Measurements from ENCODE around the gene PIGV.

PIGV gene

GRCh38 chr1:26745191-26745590, 42.6 kb upstream of the PIGV start:
- TF ChIP-seq CTCF (IDR thresholded peaks at IDR 0.05; ENCODE audit: control insufficient read depth, extremely low read depth, insufficient read depth) = no peak
- DNase-seq (ENCODE audit: low read depth) = no peak
- no peak overlapping the region for H3K4me3 ChIP-seq (ENCODE audit: low read depth, low read length)

GRCh38 chr1:26747048-26747447, 40.7 kb upstream of the PIGV start:
- no peak for TF ChIP-seq CTCF (IDR thresholded peaks at IDR 0.05; ENCODE audit: control insufficient read depth, extremely low read depth, insufficient read depth)
- H3K4me3 ChIP-seq (ENCODE audit: low read depth, low read length) = no peak overlapping the region
- DNase-seq (ENCODE audit: low read depth) = no peak

GRCh38 chr1:26748351-26748750, 39.4 kb upstream of the PIGV start:
- no peak for DNase-seq (ENCODE audit: low read depth)
- no peak for TF ChIP-seq CTCF (IDR thresholded peaks at IDR 0.05; ENCODE audit: control insufficient read depth, extremely low read depth, insufficient read depth)
- H3K4me3 ChIP-seq (ENCODE audit: low read depth, low read length) = no peak overlapping the region

- no peak overlapping the region for H3K4me3 ChIP-seq (ENCODE audit: low read depth, low read length)
- DNase-seq (ENCODE audit: low read depth) = no peak
- no peak for TF ChIP-seq CTCF (IDR thresholded peaks at IDR 0.05; ENCODE audit: control insufficient read depth, extremely low read depth, insufficient read depth)
Measured at GRCh38 chr1:26749458-26749857, 38.3 kb upstream of the PIGV start.

- no peak for DNase-seq (ENCODE audit: low read depth)
- no peak overlapping the region for H3K4me3 ChIP-seq (ENCODE audit: low read depth, low read length)
- TF ChIP-seq CTCF (IDR thresholded peaks at IDR 0.05; ENCODE audit: control insufficient read depth, extremely low read depth, insufficient read depth) = no peak
Measured at GRCh38 chr1:26750428-26750827, 37.3 kb upstream of the PIGV start.

- no peak overlapping the region for H3K4me3 ChIP-seq (ENCODE audit: low read depth, low read length)
- no peak for DNase-seq (ENCODE audit: low read depth)
- TF ChIP-seq CTCF (IDR thresholded peaks at IDR 0.05; ENCODE audit: control insufficient read depth, extremely low read depth, insufficient read depth) = no peak
Measured at GRCh38 chr1:26752519-26752918, 35.2 kb upstream of the PIGV start.

- no peak for DNase-seq (ENCODE audit: low read depth)
- no peak for TF ChIP-seq CTCF (IDR thresholded peaks at IDR 0.05; ENCODE audit: control insufficient read depth, extremely low read depth, insufficient read depth)
- no peak overlapping the region for H3K4me3 ChIP-seq (ENCODE audit: low read depth, low read length)
Measured at GRCh38 chr1:26754086-26754874, 33.5 kb upstream of the PIGV start.

Measured in LNCaP clone FGC (cell line).